Skin epidermis (tissue), 12 donors: ENCODE results near the gene WDR70.
"Not testable (repeated sequence)": the region's sequence is repeated elsewhere in the genome, so short reads cannot be mapped to it uniquely, and the experiment has no call there.

ENCODE experiments used
- H3K27ac ChIP-seq, 21 experiments: fragments of 200-600 bp; sonication (generic) in 11 of 21; one replicate each; pipeline ENCODE4 v1.5.0; 2020; ENCODE audit warnings: mild to moderate bottlenecking in 3 of 21, inconsistent platforms in 2 of 21, moderate library complexity in 2 of 21
- H3K4me3 ChIP-seq, 7 experiments: fragments of 200-600 bp; sonication (generic) in 2 of 7; one replicate each; pipeline ENCODE4 v1.5.0; 2020; ENCODE audit warnings: inconsistent platforms in 2 of 7, mild to moderate bottlenecking in 2 of 7, moderate library complexity in 1 of 7

WDR70 gene

GRCh38 chr5:37451991-37452390 lies 72.9 kb downstream of the WDR70 start:
- H3K27ac ChIP-seq, H3K4me3 ChIP-seq: not testable (repeated sequence)

- H3K4me3 ChIP-seq, H3K27ac ChIP-seq: not testable (repeated sequence)
Measured at GRCh38 chr5:37453252-37453651, 74.1 kb downstream of the WDR70 start.

GRCh38 chr5:37454402-37455055 lies 75.4 kb downstream of the WDR70 start:
- not testable (repeated sequence) for H3K4me3 ChIP-seq

GRCh38 chr5:37463191-37464051 lies 84.3 kb downstream of the WDR70 start:
- H3K27ac ChIP-seq, H3K4me3 ChIP-seq: not testable (repeated sequence)

More at GRCh38 chr5:37454402-37455055, 75.4 kb downstream of the WDR70 start:
- not testable (repeated sequence) for H3K27ac ChIP-seq

GRCh38 chr5:37464581-37464980 lies 85.5 kb downstream of the WDR70 start:
- not testable (repeated sequence) for H3K27ac ChIP-seq

GRCh38 chr5:37469383-37469782 lies 90.3 kb downstream of the WDR70 start:
- not testable (repeated sequence) for H3K27ac ChIP-seq

More at GRCh38 chr5:37464581-37464980, 85.5 kb downstream of the WDR70 start:
- H3K4me3 ChIP-seq: not testable (repeated sequence)

GRCh38 chr5:37471666-37472197 lies 92.6 kb downstream of the WDR70 start:
- Histone ChIP-seq H3K27ac (no peak overlapping the region), H3K4me3 (no peak overlapping the region)

More at GRCh38 chr5:37469383-37469782, 90.3 kb downstream of the WDR70 start:
- not testable (repeated sequence) for H3K4me3 ChIP-seq

GRCh38 chr5:37477426-37477825 lies 98.3 kb downstream of the WDR70 start:
- Histone ChIP-seq H3K4me3 (no peak overlapping the region), H3K27ac (no peak overlapping the region)

- Histone ChIP-seq H3K27ac (no peak overlapping the region), H3K4me3 (no peak overlapping the region)
Measured at GRCh38 chr5:37478121-37478894, 99.2 kb downstream of the WDR70 start.

GRCh38 chr5:37481395-37481794 lies 102.3 kb downstream of the WDR70 start:
- not testable (repeated sequence) for H3K4me3 ChIP-seq, H3K27ac ChIP-seq

- no peak overlapping the region for H3K27ac ChIP-seq
- H3K4me3 ChIP-seq: no peak overlapping the region
Measured at GRCh38 chr5:37490120-37490810, 111.1 kb downstream of the WDR70 start.

GRCh38 chr5:37490931-37491330 lies 111.8 kb downstream of the WDR70 start:
- no peak overlapping the region for H3K27ac ChIP-seq
- H3K4me3 ChIP-seq: no peak overlapping the region

GRCh38 chr5:37492778-37493555 lies 113.8 kb downstream of the WDR70 start:
- Histone ChIP-seq H3K4me3 (no peak overlapping the region), H3K27ac (no peak overlapping the region)

GRCh38 chr5:37494756-37495155 lies 115.6 kb downstream of the WDR70 start:
- no peak overlapping the region for H3K27ac ChIP-seq
- H3K4me3 ChIP-seq: no peak overlapping the region

- H3K27ac ChIP-seq: peak overlapping the region in 1 of 21 experiments; percentile 28
Measured at GRCh38 chr5:37495210-37495609, 116.1 kb downstream of the WDR70 start.

GRCh38 chr5:37495668-37496347 lies 116.7 kb downstream of the WDR70 start:
- H3K4me3 ChIP-seq: no peak overlapping the region
- H3K27ac ChIP-seq: peak overlapping the region in 2 of 21 experiments; percentile 15 to 28

More at GRCh38 chr5:37495210-37495609, 116.1 kb downstream of the WDR70 start:
- H3K4me3 ChIP-seq: no peak overlapping the region

- Histone ChIP-seq H3K4me3 (no peak overlapping the region), H3K27ac (no peak overlapping the region)
Measured at GRCh38 chr5:37496902-37497445, 117.9 kb downstream of the WDR70 start.

GRCh38 chr5:37501152-37501551 lies 122.0 kb downstream of the WDR70 start:
- Histone ChIP-seq H3K27ac (no peak overlapping the region), H3K4me3 (no peak overlapping the region)
